GM12891 (cell line): ENCODE data around the gene EYA4.

Source experiments
- DNase-seq: peaks from one replicate; pipeline ENCODE4 v3.0.0; 2011; ENCODE audit warnings: low spot score; ENCODE audit not compliant: insufficient read length
- FAIRE-seq: peaks from 2 replicates; lab custom pipeline; 2011; peaks lifted over from hg19 to GRCh38; lab: Jason Lieb, UNC
- PAX5 ChIP-seq: IDR thresholded peaks from 2 replicates; pipeline ENCODE4 v1.6.1; 2011; ENCODE audit warnings: low read length, moderate library complexity, mild to moderate bottlenecking; ENCODE audit not compliant: insufficient read depth, severe bottlenecking
- POLR2A ChIP-seq: IDR thresholded peaks from 2 replicates; pipeline ENCODE4 v1.6.1; 2011; ENCODE audit warnings: low read depth, low read length, control low read depth
- POLR2AphosphoS5 ChIP-seq: IDR thresholded peaks from 2 replicates; pipeline ENCODE4 v1.6.1; 2011; ENCODE audit warnings: low read depth, low read length, control low read depth
- POU2F2 ChIP-seq: IDR thresholded peaks from 2 replicates; pipeline ENCODE4 v1.6.1; 2011; ENCODE audit warnings: low read depth, mild to moderate bottlenecking, control low read depth, low read length, moderate library complexity
- SPI1 ChIP-seq: IDR thresholded peaks from 2 replicates; pipeline ENCODE4 v1.6.1; 2011; ENCODE audit warnings: low read depth, low read length, control low read depth
- TAF1 ChIP-seq: IDR thresholded peaks from 2 replicates; pipeline ENCODE4 v1.6.1; 2011; ENCODE audit warnings: low read depth, low read length, control low read depth

The EYA4 gene

GRCh38 chr6:133353061-133353460 is 111.9 kb downstream of the EYA4 start:
- TF ChIP-seq POLR2AphosphoS5, result no peak
- no peak for TF ChIP-seq TAF1
- no peak for TF ChIP-seq SPI1
- no peak for TF ChIP-seq PAX5
- no peak for TF ChIP-seq POU2F2
- TF ChIP-seq POLR2A, result no peak
- FAIRE-seq (no peak), DNase-seq (no peak)

GRCh38 chr6:133355922-133356321 is 114.8 kb downstream of the EYA4 start:
- FAIRE-seq (no peak), DNase-seq (no peak)
- no peak for TF ChIP-seq TAF1
- no peak for TF ChIP-seq PAX5
- no peak for TF ChIP-seq POLR2A
- no peak for TF ChIP-seq POLR2AphosphoS5
- no peak for TF ChIP-seq POU2F2
- no peak for TF ChIP-seq SPI1

- no peak for FAIRE-seq
Measured at GRCh38 chr6:133358574-133359150, 117.5 kb downstream of the EYA4 start.

GRCh38 chr6:133359256-133359655 is 118.1 kb downstream of the EYA4 start:
- FAIRE-seq (no peak), DNase-seq (no peak)
- no peak for TF ChIP-seq SPI1
- no peak for TF ChIP-seq POLR2AphosphoS5
- no peak for TF ChIP-seq TAF1
- TF ChIP-seq PAX5, result no peak
- no peak for TF ChIP-seq POLR2A
- TF ChIP-seq POU2F2, result no peak

More at GRCh38 chr6:133358574-133359150, 117.5 kb downstream of the EYA4 start:
- no peak for DNase-seq
- TF ChIP-seq POLR2AphosphoS5 (no peak), PAX5 (no peak), POU2F2 (no peak), POLR2A (no peak), SPI1 (no peak), TAF1 (no peak)

- no peak for FAIRE-seq
- no peak for DNase-seq
- TF ChIP-seq TAF1, result no peak
- TF ChIP-seq PAX5, result no peak
- TF ChIP-seq POLR2A, result no peak
- no peak for TF ChIP-seq POLR2AphosphoS5
- TF ChIP-seq SPI1, result no peak
- no peak for TF ChIP-seq POU2F2
Measured at GRCh38 chr6:133359760-133360159, 118.6 kb downstream of the EYA4 start.

GRCh38 chr6:133360194-133360593 is 119.0 kb downstream of the EYA4 start:
- DNase-seq, result no peak
- no peak for FAIRE-seq
- TF ChIP-seq POU2F2, result no peak
- no peak for TF ChIP-seq POLR2AphosphoS5
- no peak for TF ChIP-seq PAX5
- TF ChIP-seq POLR2A, result no peak
- no peak for TF ChIP-seq SPI1
- TF ChIP-seq TAF1, result no peak

- no peak for TF ChIP-seq TAF1
- TF ChIP-seq POLR2AphosphoS5, result no peak
- no peak for TF ChIP-seq POLR2A
- TF ChIP-seq POU2F2, result no peak
- no peak for TF ChIP-seq SPI1
- TF ChIP-seq PAX5, result no peak
- DNase-seq (no peak), FAIRE-seq (no peak)
Measured at GRCh38 chr6:133362813-133363212, 121.7 kb downstream of the EYA4 start.

- TF ChIP-seq POLR2AphosphoS5 (no peak), POLR2A (no peak), TAF1 (no peak), POU2F2 (no peak), SPI1 (no peak), PAX5 (no peak)
- FAIRE-seq (no peak), DNase-seq (no peak)
Measured at GRCh38 chr6:133368664-133369063, 127.5 kb downstream of the EYA4 start.

- TF ChIP-seq SPI1 (no peak), PAX5 (no peak), TAF1 (no peak), POLR2AphosphoS5 (no peak), POLR2A (no peak), POU2F2 (no peak)
- no peak for DNase-seq
- FAIRE-seq, result no peak
Measured at GRCh38 chr6:133369773-133370272, 128.7 kb downstream of the EYA4 start.

GRCh38 chr6:133376743-133377142 is 135.6 kb downstream of the EYA4 start:
- FAIRE-seq (no peak), DNase-seq (no peak)
- TF ChIP-seq PAX5 (no peak), POU2F2 (no peak), POLR2AphosphoS5 (no peak), SPI1 (no peak), TAF1 (no peak), POLR2A (no peak)
